ENCODE measurements around the gene SULT1E1.

GRCh38 chr4:69833251-69833650 lies 26.7 kb downstream of the SULT1E1 start:
- TF ChIP-seq, protein P1, sequence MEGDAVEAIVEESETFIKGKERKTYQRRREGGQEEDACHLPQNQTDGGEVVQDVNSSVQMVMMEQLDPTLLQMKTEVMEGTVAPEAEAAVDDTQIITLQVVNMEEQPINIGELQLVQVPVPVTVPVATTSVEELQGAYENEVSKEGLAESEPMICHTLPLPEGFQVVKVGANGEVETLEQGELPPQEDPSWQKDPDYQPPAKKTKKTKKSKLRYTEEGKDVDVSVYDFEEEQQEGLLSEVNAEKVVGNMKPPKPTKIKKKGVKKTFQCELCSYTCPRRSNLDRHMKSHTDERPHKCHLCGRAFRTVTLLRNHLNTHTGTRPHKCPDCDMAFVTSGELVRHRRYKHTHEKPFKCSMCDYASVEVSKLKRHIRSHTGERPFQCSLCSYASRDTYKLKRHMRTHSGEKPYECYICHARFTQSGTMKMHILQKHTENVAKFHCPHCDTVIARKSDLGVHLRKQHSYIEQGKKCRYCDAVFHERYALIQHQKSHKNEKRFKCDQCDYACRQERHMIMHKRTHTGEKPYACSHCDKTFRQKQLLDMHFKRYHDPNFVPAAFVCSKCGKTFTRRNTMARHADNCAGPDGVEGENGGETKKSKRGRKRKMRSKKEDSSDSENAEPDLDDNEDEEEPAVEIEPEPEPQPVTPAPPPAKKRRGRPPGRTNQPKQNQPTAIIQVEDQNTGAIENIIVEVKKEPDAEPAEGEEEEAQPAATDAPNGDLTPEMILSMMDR (IDR thresholded peaks at IDR 0.05): no peak
- no peak for TF ChIP-seq POLR2A (IDR thresholded peaks at IDR 0.05)

All from testis (tissue), 2 donors.